Activated naive CD8-positive, alpha-beta T cell treated with anti-CD3 and anti-CD28 coated beads, Interleukin-2, amount 50 U/mL, for 16 hours (primary cell): Measurements from ENCODE around the gene ZNF576.
"Not testable (repeated sequence)": the region's sequence is repeated elsewhere in the genome, so short reads cannot be mapped to it uniquely, and the experiment has no call there.

Source experiments
- DNase-seq: peaks from one replicate; pipeline ENCODE4 v3.0.0-alpha.2; 2020; ENCODE audit warnings: low read depth, low spot score

The ZNF576 gene, protein sequence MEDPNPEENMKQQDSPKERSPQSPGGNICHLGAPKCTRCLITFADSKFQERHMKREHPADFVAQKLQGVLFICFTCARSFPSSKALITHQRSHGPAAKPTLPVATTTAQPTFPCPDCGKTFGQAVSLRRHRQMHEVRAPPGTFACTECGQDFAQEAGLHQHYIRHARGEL

DNA sequence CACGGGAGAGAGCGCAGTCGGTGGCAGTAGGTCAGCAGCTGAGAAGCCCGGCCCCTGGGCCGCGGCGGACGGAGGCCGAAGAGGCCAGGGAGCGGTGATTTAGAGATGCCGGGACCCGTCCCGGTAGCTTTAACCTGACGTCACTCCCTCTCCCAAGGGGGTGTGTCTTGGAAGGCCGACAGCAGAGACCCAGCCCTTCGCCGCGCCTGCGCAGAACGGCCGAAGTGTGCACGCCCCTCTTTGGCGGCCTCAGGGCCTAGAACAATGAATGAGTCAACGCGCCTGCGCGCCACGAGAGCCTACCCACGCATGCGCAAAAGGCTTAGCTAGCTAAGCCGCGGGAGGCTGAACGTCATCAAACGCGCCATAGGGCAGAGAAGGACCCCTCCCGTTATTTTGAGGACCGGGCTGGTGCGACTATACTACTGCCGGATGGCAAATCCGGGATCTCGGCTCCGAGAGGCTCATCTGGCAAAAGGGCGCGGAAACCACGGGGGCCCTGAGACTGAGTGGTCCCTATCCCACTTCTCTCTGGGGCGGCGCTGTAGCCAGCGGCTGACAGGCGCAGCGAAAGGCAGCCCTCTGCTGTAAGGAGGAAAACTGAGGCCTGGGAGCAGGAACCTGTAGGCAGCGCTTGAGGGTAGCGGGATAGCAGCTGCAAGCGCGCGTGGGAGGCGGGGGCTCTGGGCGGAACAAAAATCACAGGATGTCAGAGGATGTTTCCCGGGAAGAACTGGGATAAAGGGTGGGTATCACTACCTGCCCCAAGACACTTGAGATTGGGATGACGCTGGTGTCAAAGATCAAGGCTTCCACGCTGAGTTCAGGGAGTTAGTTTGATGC lies at the start of gene ZNF576, which contains the start of gene IRGQ:
Gene ZNF576, plus strand, starts transcription at position 597 of the 843 bp plus-strand sequence. CDS start 514 bp downstream, outside the sequence.
Gene IRGQ, minus strand, starts transcription at position 136 of the 843 bp plus-strand sequence. CDS start 796 bp downstream, outside the sequence.
- peak; percentile 98 for DNase-seq

DNA sequence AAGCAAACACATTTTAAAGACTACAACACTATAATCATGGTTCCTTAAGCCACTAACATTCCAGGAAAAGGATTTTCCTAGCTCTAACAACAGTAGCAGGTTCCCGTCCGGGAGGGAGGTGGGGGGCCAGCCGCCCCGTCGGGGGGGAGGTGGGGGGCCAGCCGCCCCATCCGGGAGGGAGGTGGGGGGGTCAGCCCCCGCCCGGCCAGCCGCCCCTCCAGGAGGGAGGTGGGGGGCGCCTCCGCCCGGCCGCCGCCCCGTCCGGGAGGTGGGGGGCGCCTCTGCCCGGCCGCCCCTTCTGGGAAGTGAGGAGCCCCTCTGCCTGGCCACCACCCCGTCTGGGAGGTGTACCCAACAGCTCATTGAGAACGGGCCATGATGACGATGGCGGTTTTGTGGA lies 48.5 kb upstream of the ZNF576 start:
- not testable (repeated sequence) for DNase-seq

DNA sequence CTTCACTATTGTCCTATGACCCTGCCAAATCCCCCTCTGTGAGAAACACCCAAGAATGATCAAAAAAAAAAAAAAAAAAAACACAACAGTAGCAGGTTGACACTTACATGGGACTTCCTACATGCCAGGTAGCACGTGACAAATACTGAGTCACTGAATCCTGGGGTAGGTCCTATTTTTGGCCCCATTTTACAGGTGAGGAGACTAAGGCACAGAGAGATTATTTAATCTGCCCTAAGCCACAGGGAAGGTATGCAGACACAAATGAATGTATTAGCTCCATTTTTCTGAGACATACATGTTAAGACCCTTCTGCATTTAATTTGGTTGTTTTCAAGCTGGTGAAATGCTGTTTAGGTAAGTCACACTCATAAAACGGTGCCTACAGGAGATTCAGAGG lies 47.7 kb upstream of the ZNF576 start:
- DNase-seq: no peak

DNA sequence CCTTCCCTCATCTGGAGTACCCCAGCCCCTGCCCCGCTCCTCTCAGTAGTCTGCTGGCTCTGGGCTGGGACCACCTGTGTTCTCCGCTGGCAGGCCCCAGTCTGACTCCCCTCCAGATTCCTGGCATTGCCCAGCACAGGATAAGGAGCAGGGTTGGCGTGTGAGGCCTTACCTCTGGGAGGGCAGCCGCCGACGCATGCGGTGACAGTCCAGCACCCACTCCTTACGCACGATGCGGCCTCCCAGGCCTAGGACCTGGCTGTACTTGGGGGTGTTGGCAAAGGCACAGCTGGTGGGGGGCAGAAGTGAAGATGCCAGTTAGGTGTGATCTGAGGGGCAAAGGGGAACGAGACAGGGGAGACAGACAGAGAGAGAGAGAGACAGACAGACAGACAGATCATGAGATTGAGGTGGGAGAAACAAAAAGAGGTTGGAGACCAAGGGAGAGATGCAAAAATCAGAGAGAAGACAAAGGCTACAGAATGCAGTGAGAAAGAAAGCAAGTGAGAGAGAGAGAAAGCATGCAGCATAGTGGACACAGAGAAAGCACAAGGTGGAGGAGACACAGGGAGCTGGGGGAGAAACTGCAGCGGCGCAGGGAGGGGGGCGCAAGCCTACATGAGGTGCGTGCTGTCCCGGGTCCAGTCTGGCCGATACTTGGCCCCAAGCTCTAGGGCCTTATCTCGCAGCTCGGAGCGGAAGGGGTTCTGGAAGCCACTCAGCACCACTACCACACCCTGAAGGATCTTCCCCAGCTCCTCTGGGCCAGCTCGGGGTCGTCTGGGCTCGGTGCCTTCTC lies 44.8 kb upstream of the ZNF576 start:
- no peak for DNase-seq

DNA sequence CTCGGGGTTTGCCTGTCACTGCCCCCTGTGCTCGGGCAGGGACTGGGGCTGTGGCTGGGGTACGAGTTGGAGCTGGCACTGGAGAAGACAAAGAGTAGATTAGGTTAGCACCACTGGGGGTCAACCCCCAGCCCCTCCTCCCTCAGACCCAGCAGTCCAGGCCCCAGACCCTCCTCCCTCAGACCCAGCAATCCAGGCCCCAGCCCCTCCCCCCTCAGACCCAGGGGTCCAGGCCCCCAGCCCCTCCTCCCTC lies 44.3 kb upstream of the ZNF576 start:
- DNase-seq: no peak

DNA sequence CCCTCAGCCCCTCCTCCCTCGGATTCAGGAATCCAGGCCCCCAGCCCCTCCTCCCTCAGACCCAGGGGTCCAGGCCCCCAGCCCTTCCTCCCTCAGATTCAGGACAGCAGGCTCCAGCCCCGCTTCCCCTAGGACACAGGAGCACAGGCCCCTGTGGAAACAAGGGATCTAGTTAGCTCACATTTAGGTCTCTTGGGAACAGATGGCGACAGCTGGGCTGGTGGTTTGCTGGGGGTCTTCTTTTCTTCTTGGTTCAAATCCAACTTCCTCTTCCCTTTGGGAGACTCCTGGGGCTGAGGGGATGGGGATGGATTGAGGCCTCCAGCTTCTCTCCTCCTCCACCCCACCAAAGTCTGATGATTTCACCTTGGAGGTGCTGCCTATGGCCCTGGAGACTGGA lies 43.8 kb upstream of the ZNF576 start:
- no peak for DNase-seq

DNA sequence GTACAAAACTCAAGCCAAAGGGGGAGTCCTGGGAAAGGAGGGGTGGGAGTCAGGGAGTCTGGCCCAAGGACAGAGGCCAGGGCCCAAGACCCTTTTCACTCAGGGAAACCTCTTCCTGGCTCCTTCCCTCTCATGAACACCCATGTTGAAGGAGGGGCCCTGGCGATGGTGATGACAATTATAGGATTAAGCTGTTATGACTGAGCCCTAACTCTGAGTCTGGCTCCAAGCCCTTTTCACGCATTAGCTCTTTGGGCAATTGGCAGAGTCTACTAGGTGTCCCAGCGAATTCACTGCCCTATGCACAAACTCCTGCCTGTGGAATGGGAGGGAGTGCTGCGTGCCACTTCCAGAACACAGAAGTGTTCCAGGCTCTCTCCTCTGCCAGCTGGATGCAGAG lies 42.7 kb upstream of the ZNF576 start:
- no peak for DNase-seq

DNA sequence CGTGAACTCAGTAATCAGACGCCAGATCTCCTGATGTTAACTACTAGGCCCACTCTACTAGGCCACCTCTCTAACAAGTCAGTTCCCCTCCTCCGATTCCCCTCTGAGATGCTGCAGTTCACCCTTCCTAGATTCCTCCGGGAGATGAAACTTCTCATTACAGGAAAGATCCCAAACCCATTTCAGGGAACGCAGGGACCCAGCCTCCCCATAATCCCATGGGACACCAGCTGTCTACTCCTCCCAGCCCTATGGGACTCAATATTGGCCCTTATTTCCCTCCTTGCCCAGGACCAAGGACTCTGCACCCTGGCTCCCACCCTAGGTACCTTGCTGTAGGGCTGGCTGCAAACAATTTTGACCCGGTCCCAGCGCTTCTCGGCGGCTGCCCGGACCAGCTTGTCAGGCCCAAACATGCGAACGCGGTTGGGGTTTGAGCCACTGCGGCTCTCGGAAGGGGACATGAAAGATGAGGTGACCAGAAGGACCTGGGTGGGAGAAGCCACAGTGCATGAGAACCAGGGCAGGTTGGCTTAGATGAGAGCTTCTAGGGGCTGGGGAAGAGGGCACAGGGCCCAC lies 42.0 kb upstream of the ZNF576 start:
- DNase-seq: no peak

DNA sequence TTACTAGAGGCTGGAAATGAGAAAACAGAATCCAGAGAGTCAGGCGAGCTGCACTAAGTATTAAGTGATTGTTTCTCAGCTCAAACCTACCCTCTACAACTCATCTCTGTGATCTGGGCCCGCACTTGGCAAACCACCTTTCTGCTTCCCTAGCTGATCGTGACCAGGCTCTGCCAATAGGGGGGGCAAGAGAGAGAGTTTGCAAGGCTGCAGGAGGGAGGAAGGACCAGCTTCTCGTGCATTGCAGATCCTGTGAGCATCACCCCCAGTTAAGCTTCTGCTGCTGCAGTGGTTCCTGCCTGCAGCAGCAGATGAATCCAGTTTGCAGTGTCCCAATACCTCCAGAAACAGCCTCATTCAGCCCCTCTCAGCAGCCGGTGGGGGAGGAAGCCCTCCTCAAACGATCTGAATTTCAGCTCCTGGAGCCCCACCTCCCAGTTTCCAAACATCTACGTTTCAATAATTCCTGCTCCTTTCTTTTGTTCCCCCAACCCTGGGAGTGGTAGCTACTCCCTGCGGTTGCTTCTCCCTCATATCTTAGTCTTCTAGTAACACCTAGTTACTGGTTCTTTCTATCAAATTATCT lies 41.1 kb upstream of the ZNF576 start:
- DNase-seq: peak; percentile 74

DNA sequence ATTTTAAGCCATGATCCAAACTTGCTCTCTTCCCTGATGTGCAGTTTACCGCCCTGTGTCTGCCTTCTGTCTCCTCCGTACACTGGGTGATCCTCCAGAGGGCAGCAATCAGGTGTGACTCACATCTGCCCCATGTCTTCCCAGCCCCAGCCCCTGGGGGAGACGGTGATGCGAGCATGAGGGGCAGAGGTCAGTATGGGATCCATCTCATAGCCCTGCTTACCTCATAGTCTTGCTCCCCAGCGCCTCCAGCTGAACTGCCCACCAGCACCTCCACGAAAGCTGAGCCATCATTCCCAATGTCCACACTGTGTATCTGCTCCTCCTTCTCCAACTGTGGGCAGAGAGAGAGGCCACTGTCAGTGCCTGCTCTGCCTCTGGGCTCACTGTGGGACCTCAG lies 35.7 kb upstream of the ZNF576 start:
- DNase-seq: no peak

DNA sequence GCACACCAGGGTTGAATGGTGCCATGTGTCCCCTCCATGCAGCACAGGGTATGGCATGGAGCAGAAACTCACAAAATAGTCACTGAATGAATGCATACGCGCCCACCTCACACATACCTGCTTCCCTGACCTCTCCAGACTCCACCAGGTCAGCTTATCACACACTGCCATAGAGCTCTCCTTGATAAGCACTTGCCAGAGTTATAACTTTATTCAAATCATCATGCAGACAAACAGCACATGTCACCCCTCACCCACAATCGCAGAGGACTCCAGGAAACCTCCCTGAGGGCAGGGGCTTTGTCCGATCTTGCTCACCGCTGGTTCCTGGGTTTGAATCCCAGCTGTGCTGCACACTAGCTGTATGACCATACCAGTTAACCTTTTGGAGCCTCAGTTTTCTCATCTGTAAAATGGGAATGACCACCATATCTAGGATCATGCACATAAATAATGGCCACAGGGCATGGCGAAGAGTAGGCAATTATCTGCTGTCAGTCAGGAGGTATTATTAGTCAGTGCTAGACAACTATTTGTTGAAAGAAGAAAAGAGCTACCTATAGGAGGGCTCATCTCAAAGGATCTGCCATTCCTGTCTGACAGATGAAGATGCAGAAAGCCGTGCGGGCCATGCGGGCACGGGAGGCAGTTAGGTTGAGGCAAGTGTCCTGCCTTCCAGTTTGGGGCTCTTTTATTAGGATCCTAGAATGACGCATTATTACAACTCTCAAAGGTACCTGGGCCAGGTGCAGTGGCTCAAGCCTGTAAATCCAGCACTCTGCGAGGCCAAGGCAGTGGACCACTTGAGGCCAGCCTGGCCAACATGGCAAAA lies 35.0 kb upstream of the ZNF576 start:
- DNase-seq: no peak

DNA sequence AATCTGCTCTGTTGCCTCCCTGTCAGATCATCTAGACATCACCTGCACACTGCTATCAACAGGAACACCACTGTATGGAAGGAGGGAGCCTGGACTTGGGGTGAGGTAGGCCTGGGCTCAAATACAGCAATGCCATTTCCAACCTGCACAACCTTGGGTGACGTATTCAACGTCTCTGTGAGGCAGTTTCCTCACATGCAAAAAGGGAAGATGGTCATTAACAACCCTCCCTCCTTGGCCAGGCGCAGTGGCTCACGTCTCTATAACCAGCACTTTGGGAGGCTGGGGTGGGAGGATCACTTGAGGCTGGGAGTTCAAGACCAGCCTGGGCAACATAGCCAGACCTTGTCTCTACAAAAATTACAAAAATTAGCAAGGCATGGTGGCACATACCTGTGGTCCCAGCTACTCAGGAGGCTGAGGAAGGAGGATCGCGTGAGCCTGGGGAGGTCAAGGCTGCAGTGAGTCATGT lies 34.1 kb upstream of the ZNF576 start:
- DNase-seq: no peak

DNA sequence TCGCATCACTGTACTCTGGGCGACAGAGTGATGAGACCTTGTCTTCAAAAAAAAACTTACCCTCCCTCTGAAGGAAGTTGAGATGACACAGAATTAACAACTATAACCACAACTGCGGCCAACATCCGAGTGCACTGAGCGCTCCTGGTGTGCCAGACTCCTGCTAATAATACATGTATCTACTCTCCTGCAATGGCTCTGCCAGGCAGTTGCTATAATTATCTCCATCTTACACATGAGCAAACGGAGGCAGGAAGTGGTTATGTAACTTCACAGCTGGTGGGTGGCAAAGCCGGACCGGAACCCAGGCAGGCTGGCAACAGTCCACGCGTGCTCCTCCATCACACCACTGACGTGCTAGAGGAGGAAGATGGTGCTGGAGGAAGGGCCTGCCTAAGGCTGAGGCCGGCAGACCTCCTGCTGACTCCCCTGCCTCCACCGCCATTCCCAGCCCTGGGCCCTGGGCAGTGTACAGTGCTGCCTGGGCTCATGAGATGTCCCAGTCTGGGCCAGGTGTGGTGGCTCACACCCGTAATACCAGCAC lies 33.6 kb upstream of the ZNF576 start:
- DNase-seq: peak; percentile 29

DNA sequence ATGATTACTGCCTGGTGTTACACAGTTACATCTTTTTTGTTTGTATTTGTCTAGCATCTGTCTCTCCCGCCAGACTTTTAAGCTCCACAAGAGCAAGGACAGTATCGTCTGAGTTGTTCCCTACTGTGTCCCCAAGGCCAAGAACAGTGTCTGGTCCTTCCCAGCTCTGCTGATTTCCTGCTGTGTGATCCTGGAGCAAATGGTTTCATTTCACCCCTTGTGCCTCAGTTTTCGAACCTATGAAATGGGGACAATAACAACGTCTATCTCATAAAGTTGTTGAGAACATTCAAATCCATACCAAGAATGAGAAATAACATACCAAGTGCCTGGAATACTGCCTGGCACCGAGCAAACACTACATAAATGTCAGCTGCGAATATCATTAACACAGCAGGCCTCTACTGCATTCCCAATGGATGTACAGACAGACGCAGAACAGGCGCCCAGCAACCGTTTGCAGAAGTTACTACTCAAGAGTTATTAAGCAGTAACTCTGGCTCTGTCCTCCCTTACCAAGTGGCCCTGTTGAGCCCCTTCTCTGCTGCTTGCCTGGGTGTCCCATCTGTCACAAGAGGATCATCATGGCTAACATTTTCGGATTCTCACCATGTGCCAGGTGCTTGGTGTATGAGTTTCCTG lies 32.5 kb upstream of the ZNF576 start:
- DNase-seq: no peak

DNA sequence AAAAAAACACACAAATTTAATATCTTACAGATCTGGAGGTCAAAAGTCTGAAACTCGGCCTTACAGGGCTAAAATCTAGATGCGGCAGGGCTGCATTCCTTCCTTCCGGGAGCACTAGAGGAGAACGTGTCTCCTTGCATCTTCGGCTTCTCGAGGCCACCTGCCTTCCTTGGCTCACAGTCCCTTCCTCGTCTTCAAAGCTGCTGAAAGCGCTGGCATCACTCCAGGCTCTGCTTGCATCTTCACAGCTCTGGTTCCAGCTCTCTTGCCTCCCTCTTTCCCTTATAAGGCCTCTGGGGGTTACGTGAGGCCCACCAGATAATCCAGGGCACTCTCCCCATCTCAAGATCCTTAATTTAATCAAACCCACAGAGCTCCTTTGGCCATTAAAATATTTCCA lies 31.6 kb upstream of the ZNF576 start:
- DNase-seq: no peak

DNA sequence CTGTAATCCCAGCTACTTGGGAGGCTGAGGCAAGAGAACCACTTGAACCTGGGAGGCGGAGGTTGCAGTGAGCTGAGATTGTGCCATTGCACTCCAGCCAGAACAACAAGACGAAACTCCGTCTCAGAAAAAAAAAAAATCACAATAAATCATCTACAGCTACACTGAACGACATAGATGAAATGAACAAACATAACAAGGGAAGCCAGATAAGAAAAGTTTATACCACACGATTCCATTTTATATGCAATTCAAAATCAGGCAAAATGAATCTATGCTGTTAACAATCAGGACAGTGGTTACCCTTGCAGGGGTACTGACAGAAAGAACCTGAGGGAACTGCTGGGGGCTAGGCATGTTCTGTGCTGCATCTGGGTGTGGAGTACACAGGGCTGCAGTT lies 26.7 kb upstream of the ZNF576 start:
- no peak for DNase-seq

DNA sequence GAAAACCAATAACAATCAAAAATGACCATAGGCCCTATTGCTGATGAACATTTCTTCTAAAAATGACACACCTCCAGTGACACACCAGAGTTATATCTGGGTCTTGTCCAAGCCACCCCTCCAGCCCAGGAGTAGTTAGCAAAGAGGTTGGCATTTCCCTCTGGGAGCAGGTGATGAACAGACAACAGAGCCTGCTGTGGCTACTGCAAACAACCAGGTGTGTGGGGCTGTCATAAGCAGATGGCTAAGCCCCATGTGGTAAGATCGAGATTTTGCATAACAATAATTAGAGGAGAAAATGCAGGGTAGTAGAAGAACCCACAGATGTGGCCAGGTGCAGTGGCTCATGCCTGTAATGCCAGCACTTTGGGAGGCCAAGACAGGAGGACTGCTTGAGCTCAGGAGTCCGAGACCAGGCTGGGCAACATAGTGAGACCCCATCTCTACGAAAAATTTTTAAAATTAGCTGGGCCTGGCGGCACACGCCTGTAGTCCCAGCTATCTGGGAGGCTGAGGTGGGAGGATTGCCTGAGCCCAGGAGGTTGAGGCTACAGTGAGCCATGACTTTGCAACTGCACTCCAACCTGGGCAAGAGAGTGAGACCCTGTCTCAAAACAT lies 26.1 kb upstream of the ZNF576 start:
- no peak for DNase-seq

DNA sequence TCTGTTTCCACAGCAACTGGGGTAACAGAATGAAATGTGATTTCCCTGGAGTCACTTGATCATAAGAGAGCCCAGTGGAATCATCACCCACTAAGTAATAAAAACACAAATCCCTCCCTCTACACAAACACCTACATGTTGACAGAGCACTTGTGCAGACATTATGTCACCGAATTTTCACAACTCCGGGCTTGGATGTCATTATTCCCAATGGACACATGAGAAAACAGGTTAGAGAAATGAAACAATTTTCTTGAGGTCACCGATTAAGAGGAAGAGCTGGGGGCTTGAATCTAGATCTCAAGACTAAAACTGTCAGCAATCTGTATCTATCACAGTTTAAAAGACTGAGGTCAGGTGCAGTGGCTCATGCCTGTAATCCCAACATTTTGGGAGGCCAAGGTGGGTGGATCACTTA lies 24.2 kb upstream of the ZNF576 start:
- no peak for DNase-seq

DNA sequence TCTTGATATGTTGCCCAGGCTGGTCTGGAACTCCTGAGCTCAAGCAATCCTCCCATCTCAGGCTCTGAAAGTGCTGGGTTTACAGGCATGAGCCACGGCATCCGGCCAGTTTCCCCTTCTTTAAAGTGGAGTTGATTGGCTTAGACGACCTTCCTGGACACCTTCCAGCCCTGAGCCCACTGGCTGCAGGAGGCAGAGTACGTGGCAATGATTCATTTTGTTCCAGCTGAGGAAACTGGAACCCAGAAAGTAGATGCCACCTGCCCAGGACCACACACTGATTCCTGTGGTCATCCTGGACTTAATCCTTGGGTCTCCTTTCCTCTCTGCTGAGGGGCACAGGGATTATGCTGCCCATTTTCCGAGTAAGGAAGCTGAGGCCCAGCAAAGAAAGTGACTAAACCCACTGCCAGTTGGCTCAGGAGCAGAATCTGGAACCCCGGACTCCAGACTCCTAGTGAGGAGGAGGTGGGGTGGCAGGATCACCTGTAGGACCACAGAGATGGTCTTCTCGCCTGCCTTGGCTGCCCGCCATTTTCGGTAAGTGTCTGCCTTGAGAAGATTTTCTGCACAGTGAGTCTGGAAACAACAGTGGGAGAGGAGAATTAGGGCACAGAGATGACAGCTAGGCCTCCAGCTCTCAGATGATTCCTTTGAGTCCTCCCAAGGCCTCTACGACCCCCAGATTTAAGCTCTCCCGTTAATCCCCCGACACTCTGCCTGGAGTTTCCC lies 21.8 kb upstream of the ZNF576 start:
- DNase-seq: no peak
